CD4-positive, alpha-beta T cell (primary cell): ENCODE data around the gene DES. TPM values are rescaled to one million over a fixed set of nuclear protein-coding genes. Genes with fewer than 3 reads are reported as not detected.

ENCODE experiments used
- ATAC-seq: fragments of 200-7000 bp; cut with Tn5 transposase; one replicate; pipeline ENCODE4 v1.10.0; 2022; ENCODE audit warnings: mild to moderate bottlenecking; ENCODE audit not compliant: poor library complexity
- CTCF ChIA-PET: fragments of 350-600 bp; sonication (Branson Sonifier 250); formaldehyde crosslinking; loops from one replicate; lab custom pipeline; 2021; ENCODE audit warnings: antibody characterized with exemption, inconsistent platforms; lab: Charles Lee
- POLR2A ChIA-PET: fragments of 350-600 bp; sonication (Branson Sonifier 250); formaldehyde crosslinking; loops from one replicate; lab custom pipeline; 2021; ENCODE audit warnings: antibody characterized with exemption, inconsistent platforms; lab: Charles Lee
- DNase-seq, 14 experiments: peaks; one replicate each; pipeline ENCODE4 v3.0.0-alpha.2; 2013 to 2020; ENCODE audit warnings: mixed read lengths in 2 of 14
- H3K27ac ChIP-seq, 2 donors: one replicate each; pipeline versions ENCODE4 v1.5.1 to v1.7.0; 2013; ENCODE audit warnings: low read length in 2 of 2, low read depth in 1 of 2, mild to moderate bottlenecking in 1 of 2
- H3K27me3 ChIP-seq, 2 experiments: 1 replicate in 1 of 2; 2 replicates in 1 of 2; pipeline versions ENCODE4 v1.6.1 to v1.7.0; 2013; ENCODE audit warnings: low read length in 2 of 2, control low read depth in 1 of 2, mild to moderate bottlenecking in 1 of 2, moderate library complexity in 1 of 2; ENCODE audit not compliant: insufficient read depth in 2 of 2, control insufficient read depth in 1 of 2
- H3K36me3 ChIP-seq: one replicate; pipeline ENCODE4 v1.6.1; 2013; ENCODE audit warnings: low read length, control low read depth; ENCODE audit not compliant: insufficient read depth
- H3K4me1 ChIP-seq: one replicate; pipeline ENCODE4 v1.6.1; 2013; ENCODE audit warnings: low read length, control low read depth; ENCODE audit not compliant: insufficient read depth
- H3K4me3 ChIP-seq: one replicate; pipeline ENCODE4 v1.5.1; 2013; ENCODE audit warnings: mild to moderate bottlenecking, low read length, moderate library complexity
- H3K9me3 ChIP-seq, 2 experiments: 1 replicate in 1 of 2; 2 replicates in 1 of 2; pipeline versions ENCODE4 v1.6.1 to v1.7.0; 2013; ENCODE audit warnings: low read length in 2 of 2, mild to moderate bottlenecking in 2 of 2, control low read depth in 1 of 2, moderate library complexity in 1 of 2; ENCODE audit not compliant: control insufficient read depth in 1 of 2, insufficient read depth in 1 of 2
- H3K27ac Mint-ChIP-seq: one replicate; pipeline ENCODE4 v1.8.0; 2020; ENCODE audit warnings: mixed read lengths
- H3K27me3 Mint-ChIP-seq: one replicate; pipeline ENCODE4 v1.8.0; 2021; ENCODE audit warnings: mixed read lengths
- H3K36me3 Mint-ChIP-seq: one replicate; pipeline ENCODE4 v1.8.0; 2021; ENCODE audit warnings: low read depth, mixed read lengths
- H3K4me1 Mint-ChIP-seq: one replicate; pipeline ENCODE4 v1.8.0; 2021; ENCODE audit warnings: low read depth, mixed read lengths
- H3K4me3 Mint-ChIP-seq: one replicate; pipeline ENCODE4 v1.8.0; 2020; ENCODE audit warnings: mild to moderate bottlenecking, mixed read lengths
- H3K9me3 Mint-ChIP-seq: one replicate; pipeline ENCODE4 v1.8.0; 2020; ENCODE audit warnings: mixed read lengths
- intact Hi-C, 2 experiments: fragments of 100-400 bp; cut with DNase I in 1 of 2; cut with micrococcal nuclease in 1 of 2; formaldehyde crosslinking; loops; one replicate each; pipeline versions ENCODE4 v1.15.1 to v1.9.0; 2023 to 2025; cut with DNase I, micrococcal nuclease
- total RNA-seq, 174 experiments: library from RNA in 2 of 174; stranded (reverse) in 2 of 174; gene quantifications; one replicate each; pipeline ENCODE4 v1.2.3 and lab custom pipeline; 2021 to 2026
- TF ChIP-seq, protein P1 (sequence below): fragments of 200-600 bp; IDR thresholded peaks from one replicate; pipeline ENCODE4 v1.8.0; 2022; ENCODE audit warnings: antibody characterized with exemption, mild to moderate bottlenecking

DES gene
- total RNA-seq, 2 experiments from 2014 or later = not detected

DNA sequence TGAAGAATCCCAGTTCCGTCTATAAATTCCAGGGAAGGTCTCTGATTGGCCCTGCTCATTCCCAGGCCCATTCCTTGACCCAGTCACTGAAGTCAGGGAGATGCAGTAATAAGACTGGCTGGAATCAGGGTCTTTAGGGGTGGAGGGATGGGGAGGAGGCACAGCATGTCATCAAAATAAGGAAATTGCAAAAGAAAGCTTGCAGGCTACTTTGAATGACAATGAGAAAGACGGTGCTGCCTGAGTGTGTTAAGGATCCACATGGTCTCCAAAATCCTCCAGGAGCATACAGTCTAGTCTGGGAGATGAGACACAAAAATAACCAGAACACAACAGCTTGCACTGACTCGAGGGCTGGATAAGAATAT, 2.0 kb upstream of the DES start:
- CTCF ChIA-PET = no interaction called here
- Mint-ChIP-seq H3K36me3 (no peaks in the 10 kb centered on the region), H3K4me1 (no peaks in the 10 kb centered on the region), H3K9me3 (no peaks in the 10 kb centered on the region), H3K27ac (no peak overlapping the region), H3K4me3 (no peak overlapping the region), H3K27me3 (peaks cover 68% of the 10 kb centered on the region)
- ATAC-seq (no peak), DNase-seq (no peak)
- no peaks in the 10 kb centered on the region for H3K36me3 ChIP-seq
- H3K27me3 ChIP-seq = peaks cover 28 to 71% of the 10 kb centered on the region in 2 experiments
- POLR2A ChIA-PET = no interaction called here
- intact Hi-C loops = no loop called here
- H3K27ac ChIP-seq = no peak overlapping the region
- peaks cover 7% of the 10 kb centered on the region for H3K4me1 ChIP-seq
- H3K4me3 ChIP-seq = no peak overlapping the region
- TF ChIP-seq, protein P1, sequence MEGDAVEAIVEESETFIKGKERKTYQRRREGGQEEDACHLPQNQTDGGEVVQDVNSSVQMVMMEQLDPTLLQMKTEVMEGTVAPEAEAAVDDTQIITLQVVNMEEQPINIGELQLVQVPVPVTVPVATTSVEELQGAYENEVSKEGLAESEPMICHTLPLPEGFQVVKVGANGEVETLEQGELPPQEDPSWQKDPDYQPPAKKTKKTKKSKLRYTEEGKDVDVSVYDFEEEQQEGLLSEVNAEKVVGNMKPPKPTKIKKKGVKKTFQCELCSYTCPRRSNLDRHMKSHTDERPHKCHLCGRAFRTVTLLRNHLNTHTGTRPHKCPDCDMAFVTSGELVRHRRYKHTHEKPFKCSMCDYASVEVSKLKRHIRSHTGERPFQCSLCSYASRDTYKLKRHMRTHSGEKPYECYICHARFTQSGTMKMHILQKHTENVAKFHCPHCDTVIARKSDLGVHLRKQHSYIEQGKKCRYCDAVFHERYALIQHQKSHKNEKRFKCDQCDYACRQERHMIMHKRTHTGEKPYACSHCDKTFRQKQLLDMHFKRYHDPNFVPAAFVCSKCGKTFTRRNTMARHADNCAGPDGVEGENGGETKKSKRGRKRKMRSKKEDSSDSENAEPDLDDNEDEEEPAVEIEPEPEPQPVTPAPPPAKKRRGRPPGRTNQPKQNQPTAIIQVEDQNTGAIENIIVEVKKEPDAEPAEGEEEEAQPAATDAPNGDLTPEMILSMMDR = no peak
- H3K9me3 ChIP-seq = peaks cover 6 to 12% of the 10 kb centered on the region in 2 experiments

DNA sequence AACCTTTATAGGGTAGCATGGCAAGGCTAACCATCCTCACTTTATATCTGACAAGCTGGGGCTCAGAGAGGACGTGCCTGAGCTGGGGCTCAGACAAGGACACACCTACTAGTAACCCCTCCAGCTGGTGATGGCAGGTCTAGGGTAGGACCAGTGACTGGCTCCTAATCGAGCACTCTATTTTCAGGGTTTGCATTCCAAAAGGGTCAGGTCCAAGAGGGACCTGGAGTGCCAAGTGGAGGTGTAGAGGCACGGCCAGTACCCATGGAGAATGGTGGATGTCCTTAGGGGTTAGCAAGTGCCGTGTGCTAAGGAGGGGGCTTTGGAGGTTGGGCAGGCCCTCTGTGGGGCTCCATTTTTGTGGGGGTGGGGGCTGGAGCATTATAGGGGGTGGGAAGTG, 1.2 kb upstream of the DES start:
- no peak overlapping the region for H3K27ac Mint-ChIP-seq
- DNase-seq = no peak
- intact Hi-C loops = no loop called here
- TF ChIP-seq, protein P1 = no peak
- Histone ChIP-seq H3K4me3 (no peak overlapping the region), H3K9me3 (peaks cover 6 to 10% of the 10 kb centered on the region in 2 experiments), H3K27me3 (peaks cover 24 to 72% of the 10 kb centered on the region in 2 experiments), H3K4me1 (peaks cover 7% of the 10 kb centered on the region), H3K27ac (no peak overlapping the region), H3K36me3 (no peaks in the 10 kb centered on the region)
- H3K9me3 Mint-ChIP-seq = no peaks in the 10 kb centered on the region
- H3K4me3 Mint-ChIP-seq = no peak overlapping the region
- ATAC-seq = no peak
- H3K27me3 Mint-ChIP-seq = peaks cover 64% of the 10 kb centered on the region
- POLR2A ChIA-PET = no interaction called here
- no peaks in the 10 kb centered on the region for H3K4me1 Mint-ChIP-seq
- CTCF ChIA-PET = no interaction called here
- no peaks in the 10 kb centered on the region for H3K36me3 Mint-ChIP-seq

DNA sequence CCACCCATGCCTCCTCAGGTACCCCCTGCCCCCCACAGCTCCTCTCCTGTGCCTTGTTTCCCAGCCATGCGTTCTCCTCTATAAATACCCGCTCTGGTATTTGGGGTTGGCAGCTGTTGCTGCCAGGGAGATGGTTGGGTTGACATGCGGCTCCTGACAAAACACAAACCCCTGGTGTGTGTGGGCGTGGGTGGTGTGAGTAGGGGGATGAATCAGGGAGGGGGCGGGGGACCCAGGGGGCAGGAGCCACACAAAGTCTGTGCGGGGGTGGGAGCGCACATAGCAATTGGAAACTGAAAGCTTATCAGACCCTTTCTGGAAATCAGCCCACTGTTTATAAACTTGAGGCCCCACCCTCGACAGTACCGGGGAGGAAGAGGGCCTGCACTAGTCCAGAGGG, 803 bp upstream of the DES start:
- no peak overlapping the region for H3K27ac ChIP-seq
- no peaks in the 10 kb centered on the region for H3K9me3 Mint-ChIP-seq
- ChIA-PET CTCF (no interaction called here), POLR2A (no interaction called here)
- peaks cover 7% of the 10 kb centered on the region for H3K4me1 ChIP-seq
- intact Hi-C loops = no loop called here
- H3K4me3 Mint-ChIP-seq = no peak overlapping the region
- peaks cover 24 to 72% of the 10 kb centered on the region in 2 experiments for H3K27me3 ChIP-seq
- H3K36me3 Mint-ChIP-seq = no peaks in the 10 kb centered on the region
- TF ChIP-seq, protein P1 = no peak
- H3K4me3 ChIP-seq = no peak overlapping the region
- ATAC-seq = no peak
- H3K27ac Mint-ChIP-seq = no peak overlapping the region
- no peaks in the 10 kb centered on the region for H3K36me3 ChIP-seq
- peaks cover 67% of the 10 kb centered on the region for H3K27me3 Mint-ChIP-seq
- peaks cover 6% of the 10 kb centered on the region in 2 experiments for H3K9me3 ChIP-seq
- H3K4me1 Mint-ChIP-seq = no peaks in the 10 kb centered on the region
- DNase-seq = no peak
